AG04449 (cell line): ENCODE measurements around the gene SCRN3.
"Not testable (repeated sequence)": the region's sequence is repeated elsewhere in the genome, so short reads cannot be mapped to it uniquely, and the experiment has no call there.

Experiments used
- CTCF ChIA-PET: fragments of 350-600 bp; formaldehyde crosslinking; extraction: SDS; loops from one replicate; lab custom pipeline; 2021; ENCODE audit warnings: antibody characterized with exemption; lab: Yijun Ruan, JAX
- POLR2A ChIA-PET: fragments of 400-600, 350-600 bp; formaldehyde crosslinking; extraction: SDS; loops from one replicate; lab custom pipeline; 2020; ENCODE audit warnings: antibody characterized with exemption, inconsistent platforms; lab: Yijun Ruan, JAX
- DNase-seq: peaks from one replicate; pipeline ENCODE4 v3.0.0-alpha.2; 2010; ENCODE audit warnings: low read depth, low spot score
- H3K4me3 ChIP-seq: 2 replicates; pipeline ENCODE4 v1.5.1; 2011; ENCODE audit warnings: low read depth, mild to moderate bottlenecking, control low read depth, low read length
- TF ChIP-seq, protein P1 (sequence below): IDR thresholded peaks from one replicate; pipeline ENCODE4 v1.5.1; 2011; ENCODE audit warnings: mild to moderate bottlenecking, moderate library complexity, low read length, control low read depth, inconsistent platforms; ENCODE audit not compliant: insufficient read depth; ENCODE audit errors: missing control alignments

SCRN3 gene, protein sequence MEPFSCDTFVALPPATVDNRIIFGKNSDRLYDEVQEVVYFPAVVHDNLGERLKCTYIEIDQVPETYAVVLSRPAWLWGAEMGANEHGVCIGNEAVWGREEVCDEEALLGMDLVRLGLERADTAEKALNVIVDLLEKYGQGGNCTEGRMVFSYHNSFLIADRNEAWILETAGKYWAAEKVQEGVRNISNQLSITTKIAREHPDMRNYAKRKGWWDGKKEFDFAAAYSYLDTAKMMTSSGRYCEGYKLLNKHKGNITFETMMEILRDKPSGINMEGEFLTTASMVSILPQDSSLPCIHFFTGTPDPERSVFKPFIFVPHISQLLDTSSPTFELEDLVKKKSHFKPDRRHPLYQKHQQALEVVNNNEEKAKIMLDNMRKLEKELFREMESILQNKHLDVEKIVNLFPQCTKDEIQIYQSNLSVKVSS

DNA sequence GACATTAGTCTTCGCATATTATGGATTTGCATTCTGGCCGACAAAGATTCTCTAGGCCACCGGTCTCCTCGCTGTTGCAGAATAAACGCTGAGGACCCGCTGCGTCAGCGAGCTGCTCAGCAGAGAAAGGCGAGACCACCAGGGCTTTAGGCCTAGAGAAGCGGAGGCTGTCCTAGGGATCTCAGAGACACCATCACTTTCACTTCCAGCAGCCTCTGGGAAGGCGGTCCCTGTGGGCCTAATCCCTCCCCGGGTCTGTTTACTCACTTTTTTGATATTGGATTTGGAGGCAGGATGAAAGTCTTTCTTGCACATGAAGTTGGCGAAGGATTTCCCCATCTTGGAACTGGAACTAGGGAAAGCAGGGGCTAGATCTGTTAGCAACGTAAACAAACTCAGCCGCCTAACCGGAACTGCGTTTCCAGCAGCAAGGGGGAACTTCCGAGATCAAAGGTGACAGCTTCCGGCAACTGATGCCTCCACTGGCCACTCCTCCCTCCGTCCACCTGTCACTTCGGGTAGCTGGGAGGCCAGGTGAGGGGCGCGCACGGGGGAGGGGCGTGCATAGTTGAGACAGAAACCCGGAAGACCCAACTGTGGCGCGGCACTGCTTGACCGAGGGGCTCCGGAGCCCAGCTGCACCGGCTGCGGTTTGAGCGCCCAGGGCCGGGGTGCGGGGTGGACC, at the start of gene SCRN3:
Gene SCRN3, plus strand, starts transcription at position 447 of the 685 bp plus-strand sequence. CDS start 2,554 bp downstream, outside the sequence.
- POLR2A ChIA-PET: no interaction called here
- peak; percentile 7 for DNase-seq
- H3K4me3 ChIP-seq: peak within 1 kb of the TSS; percentile 80
- TF ChIP-seq, protein P1, sequence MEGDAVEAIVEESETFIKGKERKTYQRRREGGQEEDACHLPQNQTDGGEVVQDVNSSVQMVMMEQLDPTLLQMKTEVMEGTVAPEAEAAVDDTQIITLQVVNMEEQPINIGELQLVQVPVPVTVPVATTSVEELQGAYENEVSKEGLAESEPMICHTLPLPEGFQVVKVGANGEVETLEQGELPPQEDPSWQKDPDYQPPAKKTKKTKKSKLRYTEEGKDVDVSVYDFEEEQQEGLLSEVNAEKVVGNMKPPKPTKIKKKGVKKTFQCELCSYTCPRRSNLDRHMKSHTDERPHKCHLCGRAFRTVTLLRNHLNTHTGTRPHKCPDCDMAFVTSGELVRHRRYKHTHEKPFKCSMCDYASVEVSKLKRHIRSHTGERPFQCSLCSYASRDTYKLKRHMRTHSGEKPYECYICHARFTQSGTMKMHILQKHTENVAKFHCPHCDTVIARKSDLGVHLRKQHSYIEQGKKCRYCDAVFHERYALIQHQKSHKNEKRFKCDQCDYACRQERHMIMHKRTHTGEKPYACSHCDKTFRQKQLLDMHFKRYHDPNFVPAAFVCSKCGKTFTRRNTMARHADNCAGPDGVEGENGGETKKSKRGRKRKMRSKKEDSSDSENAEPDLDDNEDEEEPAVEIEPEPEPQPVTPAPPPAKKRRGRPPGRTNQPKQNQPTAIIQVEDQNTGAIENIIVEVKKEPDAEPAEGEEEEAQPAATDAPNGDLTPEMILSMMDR: no peak
- CTCF ChIA-PET: no interaction called here

DNA sequence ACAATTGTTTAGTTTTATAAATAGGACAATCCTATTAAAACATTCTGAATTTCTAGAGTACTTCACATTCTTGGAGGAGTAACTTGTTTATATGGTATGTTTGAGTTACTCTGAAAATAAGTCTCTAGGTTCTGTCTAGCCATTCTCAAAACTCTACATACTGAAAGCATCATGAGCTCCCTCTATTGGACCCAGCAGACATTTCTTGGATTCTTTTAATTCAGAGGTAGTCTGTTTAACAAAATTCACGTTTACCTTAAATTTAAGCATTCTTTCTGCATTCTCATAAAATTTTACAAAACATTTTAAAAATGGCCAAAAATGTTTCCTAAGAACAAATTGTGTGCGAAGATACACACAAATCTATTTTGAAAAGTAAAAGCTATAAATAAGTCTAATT, 45.5 kb upstream of the SCRN3 start:
- H3K4me3 ChIP-seq: no peak overlapping the region
- DNase-seq: no peak
- ChIA-PET POLR2A (no interaction called here), CTCF (interaction anchor here (0.7 to 3.0 kb wide), 7 partner anchors 9 to 1140 kb away, joined by 3 to 12 read pairs (median 5); no protein-coding TSS in a partner anchor)
- TF ChIP-seq, protein P1: peak; percentile 42

DNA sequence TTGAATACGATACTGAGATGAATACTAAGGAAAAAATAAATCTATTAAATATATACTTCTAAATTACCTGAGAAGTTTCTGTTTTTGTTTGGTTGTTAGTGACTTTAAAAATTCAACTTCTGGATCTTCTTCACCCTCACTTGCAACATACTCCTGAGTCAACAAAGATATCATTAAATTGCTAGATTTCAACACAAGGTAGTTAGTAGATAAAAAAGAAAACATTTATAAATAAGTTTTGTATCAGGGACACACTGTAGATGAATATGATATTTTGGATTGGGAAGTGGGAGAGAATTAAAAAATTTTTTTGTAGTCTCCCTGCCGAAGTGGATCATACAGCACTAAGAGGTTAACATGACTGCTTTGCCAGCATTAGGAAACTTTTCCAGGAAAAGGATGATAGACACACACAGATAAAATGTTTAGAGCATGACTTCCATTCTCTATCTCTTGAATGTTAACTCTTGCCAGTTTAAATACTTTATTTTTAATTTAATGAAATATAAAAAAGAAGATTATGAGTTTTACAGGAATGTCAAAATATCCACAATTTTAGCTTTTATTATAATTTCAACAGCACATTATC, 44.8 kb upstream of the SCRN3 start:
- H3K4me3 ChIP-seq: no peak overlapping the region
- DNase-seq: no peak
- ChIA-PET POLR2A (no interaction called here), CTCF (interaction anchor here (0.7 to 3.0 kb wide), 7 partner anchors 9 to 1141 kb away, joined by 3 to 12 read pairs (median 5); no protein-coding TSS in a partner anchor)
- TF ChIP-seq, protein P1: no peak

DNA sequence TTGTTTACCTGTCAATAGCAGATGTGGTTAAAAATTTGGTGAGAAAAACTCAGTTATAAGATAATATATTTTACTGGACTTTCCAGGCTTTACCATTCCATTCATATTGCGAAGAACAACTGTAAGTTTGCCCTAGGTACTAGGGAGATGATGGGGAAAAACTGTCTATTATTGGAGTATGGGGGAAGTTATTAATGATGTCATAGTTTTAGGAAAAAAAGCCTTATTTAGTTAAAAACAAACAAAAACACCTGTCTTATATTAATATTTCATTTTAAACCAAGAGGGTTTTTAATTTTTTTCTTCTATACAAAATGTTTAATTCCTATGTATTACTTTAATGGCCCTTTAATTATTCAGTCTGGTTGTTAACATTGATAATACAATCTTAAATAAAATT, 42.5 kb upstream of the SCRN3 start:
- TF ChIP-seq, protein P1: no peak
- ChIA-PET CTCF (interaction anchor here (0.6 kb wide), 1 partner anchor 9 kb away, joined by 3 read pairs; no protein-coding TSS in a partner anchor), POLR2A (no interaction called here)
- no peak overlapping the region for H3K4me3 ChIP-seq
- no peak for DNase-seq

DNA sequence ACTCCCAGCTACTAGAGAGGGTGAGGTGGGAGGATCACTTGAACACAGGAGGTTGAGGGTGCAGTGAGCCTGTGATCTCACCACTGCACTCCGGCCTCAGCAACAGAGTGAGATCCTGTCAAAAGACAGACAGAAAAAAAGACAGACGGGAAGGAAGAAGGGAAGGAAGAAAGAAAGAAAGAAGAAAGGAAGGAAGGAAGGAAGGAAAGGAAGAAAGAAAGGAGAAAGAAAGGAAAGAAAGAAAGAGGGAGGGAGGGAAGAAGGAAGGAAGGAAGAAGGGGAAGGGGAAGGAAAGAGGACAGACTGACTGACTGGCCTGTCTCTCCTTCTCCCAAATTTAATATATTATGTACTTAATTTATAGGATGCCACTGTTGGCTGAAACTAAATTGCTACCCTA, 39.2 kb upstream of the SCRN3 start:
- POLR2A ChIA-PET: no interaction called here
- TF ChIP-seq, protein P1: no peak
- no peak overlapping the region for H3K4me3 ChIP-seq
- CTCF ChIA-PET: interaction anchor here (1.1 to 1.9 kb wide), 4 partner anchors 8 to 20 kb away, joined by 3 to 6 read pairs (median 4); no protein-coding TSS in a partner anchor
- DNase-seq: no peak

DNA sequence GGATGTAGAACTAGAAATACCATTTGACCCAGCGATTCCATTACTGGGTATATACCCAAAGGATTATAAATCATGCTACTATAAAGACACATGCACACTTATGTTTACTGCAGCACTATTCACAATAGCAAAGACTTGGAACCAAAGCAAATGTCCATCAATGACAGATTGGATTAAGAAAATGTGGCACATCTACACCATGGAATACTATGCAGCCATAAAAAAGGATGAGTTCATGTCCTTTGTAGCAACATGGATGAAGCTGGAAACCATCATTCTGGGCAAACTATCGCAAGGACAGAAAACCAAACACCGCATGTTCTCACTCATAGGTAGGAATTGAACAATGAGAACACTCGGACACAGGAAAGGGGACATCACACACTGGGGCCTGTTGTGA, 35.9 kb upstream of the SCRN3 start:
- H3K4me3 ChIP-seq, DNase-seq, POLR2A ChIA-PET: not testable (repeated sequence)
- CTCF ChIA-PET: interaction anchor here (1.6 kb wide), 1 partner anchor 10 kb away, joined by 6 read pairs; no protein-coding TSS in a partner anchor
